NCI-H345 treated with DMSO at 0.1 percent for 48 hours (cell line): Measurements from ENCODE around the gene PLD3.
"Not testable (repeated sequence)": the region's sequence is repeated elsewhere in the genome, so short reads cannot be mapped to it uniquely, and the experiment has no call there.

Experiments used
- DNase-seq: peaks from one replicate; lab custom pipeline; 2025; ENCODE audit not compliant: unreplicated experiment; lab: John Stamatoyannopoulos, UW

The PLD3 gene

DNA sequence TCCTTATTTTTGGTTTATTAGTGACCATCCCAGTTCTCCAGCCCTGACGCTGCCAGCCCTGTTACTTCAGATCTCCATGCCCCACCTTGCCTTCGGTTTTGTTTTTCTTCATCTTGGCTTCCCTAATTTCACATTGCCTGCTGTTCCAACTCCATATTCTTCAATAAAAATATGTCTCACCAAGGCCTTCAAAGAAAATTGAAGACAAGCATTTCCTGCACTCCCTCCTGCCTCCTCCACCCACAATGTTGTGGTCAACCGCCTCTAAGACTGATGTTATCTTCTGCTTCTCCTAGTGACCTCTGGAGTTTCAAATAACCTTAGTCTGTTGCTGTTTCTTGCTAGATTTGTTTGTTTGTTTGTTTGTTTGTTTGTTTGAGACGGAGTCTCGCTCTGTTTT, 14.6 kb downstream of the PLD3 start:
- no peak for DNase-seq

DNA sequence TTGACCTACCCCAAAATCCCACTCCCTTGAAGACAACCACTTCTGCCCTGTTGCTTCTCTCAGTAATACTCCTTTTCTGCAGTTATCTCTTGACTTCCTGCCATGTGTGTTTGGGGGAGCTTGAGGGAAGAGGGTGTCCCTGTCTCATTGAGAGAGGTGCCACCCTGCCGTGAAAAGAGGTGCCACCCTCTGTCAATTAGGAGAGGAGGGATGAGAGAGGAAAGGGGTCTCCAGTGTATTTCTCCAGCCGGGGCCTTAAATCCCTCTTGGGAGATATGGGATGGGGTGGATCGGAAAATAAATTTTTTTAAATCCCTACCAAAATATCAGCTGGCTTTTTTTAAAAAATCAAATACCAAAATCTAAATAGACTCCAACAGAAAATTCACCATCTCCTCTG, 16.5 kb downstream of the PLD3 start:
- DNase-seq, result no peak

DNA sequence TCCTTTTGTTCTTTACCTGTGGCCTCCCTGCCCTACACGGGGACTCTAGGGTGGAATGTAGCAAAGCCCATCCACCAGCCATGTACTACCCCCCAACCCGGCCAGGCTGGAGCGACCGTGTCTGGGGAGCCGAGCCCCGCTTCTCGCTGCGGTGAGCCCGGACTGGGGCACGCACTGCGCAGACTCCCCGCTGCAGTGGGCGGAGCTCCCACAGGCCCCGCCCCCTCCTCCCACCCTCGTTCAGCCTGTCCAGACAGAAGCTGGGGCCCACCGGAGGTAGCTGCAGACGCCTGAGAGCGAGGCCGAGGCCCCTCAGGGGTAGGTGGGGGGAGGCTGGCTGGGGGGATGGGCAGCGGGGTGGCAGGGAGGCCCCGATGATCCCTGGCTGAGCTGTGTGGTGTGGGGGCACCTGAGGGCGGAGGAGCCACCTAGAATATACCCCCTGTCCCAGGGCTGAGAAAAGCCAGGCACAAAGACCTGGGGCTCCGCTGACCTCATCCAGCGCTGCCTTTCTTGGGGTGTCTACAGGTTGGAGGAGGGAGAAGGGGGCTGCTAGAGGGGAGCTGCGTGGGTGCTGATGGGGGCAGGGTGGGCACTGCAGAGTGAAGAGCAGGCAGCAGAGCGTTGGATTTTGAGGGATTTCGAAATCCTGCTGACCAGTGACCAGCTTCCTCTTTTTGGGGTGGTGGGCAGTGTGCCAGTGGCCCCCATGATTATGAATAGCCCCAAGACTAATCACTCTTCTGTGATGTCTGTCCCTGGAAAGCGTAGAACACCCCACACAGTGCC, 17.3 kb downstream of the PLD3 start:
- DNase-seq, result no peak

DNA sequence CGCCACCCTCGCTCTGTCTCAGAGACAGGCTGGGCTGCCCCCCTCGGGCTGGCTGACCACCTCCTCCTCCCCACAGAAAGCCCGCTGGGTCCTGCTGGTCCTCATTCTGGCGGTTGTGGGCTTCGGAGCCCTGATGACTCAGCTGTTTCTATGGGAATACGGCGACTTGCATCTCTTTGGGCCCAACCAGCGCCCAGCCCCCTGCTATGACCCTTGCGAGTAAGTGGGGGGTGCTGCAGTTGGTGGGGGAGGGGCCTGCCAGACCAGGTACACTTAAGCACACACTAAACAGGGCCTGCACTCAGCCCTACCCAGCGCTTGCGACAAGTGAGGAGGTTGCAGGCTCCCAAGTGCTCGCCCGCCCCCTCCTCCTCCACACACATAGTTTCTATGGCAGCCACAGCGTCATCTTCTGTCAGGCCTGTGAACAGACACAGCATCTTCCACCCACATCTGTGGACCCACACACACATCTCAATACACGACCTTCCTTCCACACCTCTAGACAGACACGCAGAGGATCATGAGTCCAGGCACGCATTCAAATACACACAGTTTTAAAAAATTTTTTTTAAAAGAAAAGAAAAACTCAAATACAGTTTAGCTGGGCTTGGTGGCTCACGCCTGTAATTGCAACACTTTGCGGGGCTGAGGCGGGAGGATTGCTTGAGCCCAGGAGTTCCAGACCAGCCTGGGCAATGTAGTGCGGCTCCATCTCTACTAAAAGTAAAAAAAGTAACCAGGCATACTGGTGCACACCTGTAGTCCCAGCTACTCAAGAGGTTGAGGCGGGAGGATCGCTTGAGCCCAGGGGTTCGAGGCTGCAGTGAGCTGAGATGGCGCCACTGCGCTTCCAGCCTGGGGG, 18.4 kb downstream of the PLD3 start:
- no peak for DNase-seq

DNA sequence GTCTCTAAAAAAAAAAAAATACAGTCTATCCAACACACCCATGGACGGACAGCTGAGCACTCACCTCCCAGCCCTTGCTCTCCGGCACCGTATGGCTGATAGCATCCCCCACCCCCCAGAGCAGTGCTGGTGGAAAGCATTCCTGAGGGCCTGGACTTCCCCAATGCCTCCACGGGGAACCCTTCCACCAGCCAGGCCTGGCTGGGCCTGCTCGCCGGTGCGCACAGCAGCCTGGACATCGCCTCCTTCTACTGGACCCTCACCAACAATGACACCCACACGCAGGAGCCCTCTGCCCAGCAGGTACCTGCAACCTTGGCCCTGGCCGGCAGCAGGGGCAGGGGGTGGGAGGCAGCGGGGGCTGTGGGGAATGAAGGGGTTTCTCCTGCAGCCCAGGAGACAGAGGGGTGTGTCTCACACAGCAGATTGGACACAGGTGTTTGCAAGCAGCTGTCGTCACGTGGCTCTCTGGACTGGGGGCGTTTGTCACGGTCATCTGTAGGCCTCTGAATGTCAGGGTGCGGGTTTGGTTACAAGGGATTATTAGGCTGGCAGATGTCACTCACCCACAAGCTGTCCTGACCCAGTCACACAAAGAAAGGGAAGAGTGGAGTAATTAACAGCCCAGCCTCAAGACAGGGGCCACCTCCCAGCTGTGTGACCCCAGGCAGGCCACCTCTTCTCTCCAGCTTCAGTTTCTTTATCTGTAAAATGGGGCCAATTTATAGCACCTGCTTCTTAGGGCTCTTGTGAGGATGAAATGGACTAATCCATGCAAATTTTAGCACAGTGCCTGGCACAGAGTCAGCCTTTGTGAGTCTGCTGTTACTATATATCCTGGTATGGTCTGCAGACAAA, 19.3 kb downstream of the PLD3 start:
- no peak for DNase-seq

DNA sequence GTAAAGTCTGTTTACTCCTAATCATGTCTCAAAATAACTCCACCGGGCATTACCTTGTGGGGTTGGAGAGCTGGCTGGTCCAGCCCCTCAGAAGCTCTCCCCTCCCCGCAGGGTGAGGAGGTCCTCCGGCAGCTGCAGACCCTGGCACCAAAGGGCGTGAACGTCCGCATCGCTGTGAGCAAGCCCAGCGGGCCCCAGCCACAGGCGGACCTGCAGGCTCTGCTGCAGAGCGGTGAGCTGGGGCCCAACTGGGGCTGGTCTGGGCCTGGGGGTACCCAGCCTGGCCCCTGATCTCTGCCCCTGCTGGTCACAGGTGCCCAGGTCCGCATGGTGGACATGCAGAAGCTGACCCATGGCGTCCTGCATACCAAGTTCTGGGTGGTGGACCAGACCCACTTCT, 21.3 kb downstream of the PLD3 start:
- DNase-seq, result no peak

DNA sequence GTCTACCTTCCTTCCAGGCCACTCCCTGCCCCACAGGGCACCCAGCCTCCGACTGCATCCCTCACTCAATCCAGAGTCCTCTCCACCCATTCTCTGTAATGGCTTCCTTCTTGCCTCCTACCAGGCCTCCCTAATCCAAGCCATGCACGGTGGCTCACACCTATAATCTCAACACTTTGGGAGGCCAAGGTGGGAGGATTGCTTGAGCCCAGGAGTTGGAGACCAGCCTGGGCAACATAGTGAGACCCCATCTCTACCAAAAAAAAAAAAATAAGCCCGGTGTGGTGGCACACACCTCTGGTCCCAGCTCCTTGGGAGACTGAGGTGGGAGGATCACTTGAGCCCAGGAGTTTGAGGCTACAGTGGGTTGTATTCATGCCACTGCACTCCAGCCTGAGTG, 21.8 kb downstream of the PLD3 start:
- DNase-seq, result not testable (repeated sequence)

DNA sequence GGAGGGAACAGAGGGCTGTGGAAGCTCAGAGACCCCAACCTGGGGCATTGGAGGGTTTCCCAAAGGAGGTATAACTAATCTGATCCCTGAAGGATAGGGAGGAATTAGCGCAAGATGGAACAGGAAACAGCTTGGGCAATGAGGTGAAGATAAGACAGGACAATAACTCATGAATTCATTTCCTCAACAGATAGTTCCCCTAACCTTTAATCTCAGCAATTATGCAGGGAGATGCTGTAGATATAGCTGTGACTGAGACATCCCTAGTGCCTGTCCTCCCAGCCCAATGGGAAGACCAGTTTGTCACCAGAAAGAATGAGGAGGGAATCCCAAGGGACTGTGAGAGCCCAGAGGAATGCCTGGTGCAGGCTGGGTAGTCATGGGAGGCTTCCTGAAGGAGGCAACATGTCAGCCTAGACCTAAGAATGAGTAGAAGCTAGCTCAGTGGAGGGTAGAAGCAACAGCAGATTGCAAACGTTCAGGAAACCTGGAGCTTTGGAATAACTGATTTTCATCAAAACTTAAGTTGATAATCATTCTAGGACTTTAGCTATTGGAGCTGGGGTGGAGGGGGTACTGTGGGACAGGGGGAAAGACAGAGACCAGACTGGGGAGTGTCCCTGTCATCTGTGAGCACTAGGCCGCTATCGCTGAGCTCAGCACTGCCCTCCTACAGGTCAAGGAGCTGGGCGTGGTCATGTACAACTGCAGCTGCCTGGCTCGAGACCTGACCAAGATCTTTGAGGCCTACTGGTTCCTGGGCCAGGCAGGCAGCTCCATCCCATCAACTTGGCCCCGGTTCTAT, 22.7 kb downstream of the PLD3 start:
- no peak for DNase-seq

DNA sequence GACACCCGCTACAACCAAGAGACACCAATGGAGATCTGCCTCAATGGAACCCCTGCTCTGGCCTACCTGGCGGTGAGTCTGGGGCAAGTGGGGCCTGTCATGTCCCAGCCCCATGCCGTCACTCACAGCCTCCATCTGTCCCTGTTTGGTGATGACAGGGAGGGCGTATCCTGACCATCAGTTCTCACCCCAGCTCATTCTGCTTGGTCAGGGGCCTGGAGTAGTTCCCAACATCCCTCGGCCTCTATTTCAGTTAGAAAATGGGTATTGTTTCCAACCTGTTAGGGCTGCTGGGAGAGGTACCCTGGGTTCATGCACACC, 23.3 kb downstream of the PLD3 start:
- DNase-seq, result no peak

DNA sequence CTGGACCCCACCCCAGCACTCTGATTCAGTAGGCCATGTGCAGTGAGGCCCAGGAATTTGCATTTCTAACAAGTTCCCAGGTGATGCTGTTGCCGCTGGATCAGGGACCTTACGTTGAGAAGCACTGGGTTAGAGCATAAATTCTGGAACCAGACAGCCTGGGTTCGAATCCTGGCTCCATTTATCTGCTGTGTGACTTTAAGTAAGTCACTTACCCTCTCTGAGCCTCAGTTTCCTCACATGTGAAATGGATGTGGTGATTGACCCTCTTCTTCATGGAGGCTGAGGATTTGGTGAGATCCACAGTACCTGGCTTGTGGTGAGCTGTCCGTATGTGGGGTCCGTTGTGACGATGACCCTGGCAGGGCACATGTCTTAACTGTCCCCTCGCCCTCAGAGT, 25.6 kb downstream of the PLD3 start:
- DNase-seq, result no peak

DNA sequence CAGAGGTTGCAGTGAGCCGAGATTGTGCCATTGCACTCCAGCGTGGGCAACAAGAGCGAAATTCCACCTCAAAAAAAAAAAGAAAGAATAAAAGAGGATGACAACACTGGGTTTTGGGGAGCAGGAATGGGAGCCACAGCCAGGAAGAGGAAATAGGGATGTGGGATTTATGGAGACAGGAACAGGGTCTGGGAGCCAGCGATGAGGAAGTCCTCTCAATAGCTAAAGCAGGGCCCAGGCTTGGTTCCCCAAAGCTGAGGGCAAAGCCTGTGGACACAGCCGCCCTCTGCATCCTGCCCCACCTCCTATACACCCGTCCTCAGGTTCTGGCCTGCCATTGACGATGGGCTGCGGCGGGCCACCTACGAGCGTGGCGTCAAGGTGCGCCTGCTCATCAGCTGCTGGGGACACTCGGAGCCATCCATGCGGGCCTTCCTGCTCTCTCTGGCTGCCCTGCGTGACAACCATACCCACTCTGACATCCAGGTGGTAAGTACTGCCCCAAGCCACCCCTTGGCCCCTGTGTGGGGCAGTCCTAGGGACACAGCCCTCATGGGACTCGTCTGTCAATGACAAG, 27.9 kb downstream of the PLD3 start:
- no peak for DNase-seq

DNA sequence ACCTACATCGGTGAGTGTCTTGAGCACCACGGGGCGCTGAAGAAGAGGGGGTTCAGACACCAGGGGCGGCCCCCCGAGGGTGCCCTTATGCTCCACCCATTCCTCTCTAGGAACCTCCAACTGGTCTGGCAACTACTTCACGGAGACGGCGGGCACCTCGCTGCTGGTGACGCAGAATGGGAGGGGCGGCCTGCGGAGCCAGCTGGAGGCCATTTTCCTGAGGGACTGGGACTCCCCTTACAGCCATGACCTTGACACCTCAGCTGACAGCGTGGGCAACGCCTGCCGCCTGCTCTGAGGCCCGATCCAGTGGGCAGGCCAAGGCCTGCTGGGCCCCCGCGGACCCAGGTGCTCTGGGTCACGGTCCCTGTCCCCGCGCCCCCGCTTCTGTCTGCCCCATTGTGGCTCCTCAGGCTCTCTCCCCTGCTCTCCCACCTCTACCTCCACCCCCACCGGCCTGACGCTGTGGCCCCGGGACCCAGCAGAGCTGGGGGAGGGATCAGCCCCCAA, 29.4 kb downstream of the PLD3 start:
- DNase-seq, result no peak

DNA sequence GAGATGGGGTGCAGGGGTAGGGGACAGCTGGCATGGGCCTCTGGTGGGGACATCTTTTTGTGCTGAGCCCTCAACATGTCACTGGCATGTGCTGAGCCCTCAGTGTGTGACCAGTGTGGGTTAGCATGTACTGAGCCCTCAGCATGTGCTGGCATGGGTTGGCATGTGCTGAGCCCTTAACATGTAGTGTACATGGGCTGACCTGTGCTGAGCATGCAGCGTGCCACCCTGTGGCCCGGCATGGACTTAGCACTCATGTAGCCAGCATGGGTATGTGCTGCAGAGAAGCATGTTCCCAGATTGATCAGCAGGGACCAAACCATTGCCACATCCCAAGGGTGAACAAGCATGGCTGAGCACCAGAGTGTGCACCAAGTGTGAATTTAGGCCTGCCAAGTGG, 30.0 kb downstream of the PLD3 start:
- DNase-seq, result no peak

DNA sequence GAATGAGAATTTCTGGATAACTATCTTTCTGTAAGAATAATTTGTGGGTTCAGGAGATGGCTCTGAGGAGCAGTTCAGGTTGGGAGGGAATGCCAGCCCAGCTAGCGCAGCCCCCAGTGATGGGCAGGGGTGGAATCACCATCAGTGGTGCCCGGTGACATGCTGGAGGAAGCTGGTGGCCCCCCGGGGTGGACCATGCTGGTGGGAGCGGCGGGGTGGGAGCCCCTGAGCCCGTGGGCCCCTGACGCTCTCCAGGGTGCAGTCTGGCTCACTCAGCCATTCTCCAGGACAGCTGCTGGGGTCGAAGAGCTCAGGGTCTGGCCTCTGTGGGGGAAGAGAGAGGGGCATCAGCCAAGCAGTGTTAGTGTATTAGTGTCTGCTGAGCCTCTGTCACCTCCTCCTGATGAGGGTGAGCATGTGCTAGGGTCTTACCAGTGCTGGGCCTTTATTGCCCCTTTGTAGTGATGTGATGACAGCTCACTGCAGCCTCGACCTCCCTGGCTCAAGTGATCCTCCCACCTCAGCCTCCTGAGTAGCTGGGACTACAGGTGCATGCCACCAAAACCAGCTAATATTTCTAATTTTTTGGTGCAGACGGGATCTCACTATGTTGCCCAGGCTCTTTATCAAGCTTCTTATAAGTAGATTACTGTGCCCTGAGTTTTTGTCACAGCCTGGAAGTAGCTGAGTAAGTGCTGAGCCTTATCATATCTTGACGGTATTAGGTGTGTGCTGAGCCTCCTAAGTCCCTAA, 31.1 kb downstream of the PLD3 start:
- DNase-seq, result no peak

DNA sequence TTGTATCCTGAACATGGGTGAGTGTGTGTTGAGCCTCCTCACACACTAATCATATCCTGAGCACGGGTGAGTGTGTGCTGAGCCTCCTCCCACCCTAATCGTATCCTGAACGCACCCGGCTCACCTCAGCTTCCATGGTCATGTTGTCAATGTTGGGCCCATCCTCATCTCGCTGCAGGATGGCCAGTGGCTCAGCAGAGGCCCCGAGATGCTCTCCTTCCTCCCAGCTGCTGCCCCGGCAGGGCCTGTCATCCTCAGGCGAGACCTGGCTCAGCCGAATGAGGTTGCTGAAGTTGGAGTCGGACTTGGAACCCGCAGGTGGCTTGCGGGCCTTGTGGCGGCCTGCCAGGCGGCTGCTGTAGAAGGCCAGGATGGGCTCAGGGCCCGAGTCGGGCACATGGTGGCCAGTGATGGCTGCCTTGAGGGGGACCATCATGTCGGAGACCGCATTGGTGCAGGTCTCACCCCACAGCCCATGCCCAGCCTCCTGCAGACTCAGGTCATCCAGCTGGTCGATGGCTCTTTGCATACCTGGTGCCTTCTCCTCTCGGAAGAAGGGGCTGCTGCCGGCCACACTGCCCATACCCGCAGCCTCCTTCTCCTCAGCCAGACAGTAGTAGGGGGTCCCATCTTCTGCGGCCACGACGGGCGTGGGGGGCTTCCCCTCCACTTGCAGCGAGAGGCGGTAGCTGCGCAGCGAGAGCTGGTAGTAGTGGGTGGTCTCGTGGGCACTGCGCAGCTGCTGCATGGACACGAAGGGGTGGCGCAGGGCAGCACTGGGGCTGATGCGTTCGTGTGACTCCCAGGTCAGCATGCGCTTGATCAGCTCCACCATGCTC, 31.9 kb downstream of the PLD3 start:
- DNase-seq, result no peak

DNA sequence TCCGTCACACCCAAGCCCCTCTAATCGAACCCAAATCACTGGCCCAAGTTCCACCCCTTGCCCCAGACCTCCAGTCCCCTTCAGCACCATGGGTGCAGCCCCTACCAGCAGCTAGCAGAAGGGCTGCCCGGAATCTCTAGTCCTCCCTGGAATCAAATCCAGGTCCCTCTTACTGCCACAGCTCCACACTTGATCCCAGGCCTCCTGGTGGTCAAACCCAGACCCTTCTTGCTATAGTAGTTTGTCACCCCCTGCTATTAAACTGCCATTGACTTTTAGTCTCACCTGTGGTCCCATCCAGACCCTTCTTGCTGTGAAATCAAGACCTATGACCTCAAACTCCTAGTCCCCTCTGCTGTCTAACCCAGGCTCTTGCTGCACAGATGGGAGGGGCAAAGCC, 32.8 kb downstream of the PLD3 start:
- no peak for DNase-seq

DNA sequence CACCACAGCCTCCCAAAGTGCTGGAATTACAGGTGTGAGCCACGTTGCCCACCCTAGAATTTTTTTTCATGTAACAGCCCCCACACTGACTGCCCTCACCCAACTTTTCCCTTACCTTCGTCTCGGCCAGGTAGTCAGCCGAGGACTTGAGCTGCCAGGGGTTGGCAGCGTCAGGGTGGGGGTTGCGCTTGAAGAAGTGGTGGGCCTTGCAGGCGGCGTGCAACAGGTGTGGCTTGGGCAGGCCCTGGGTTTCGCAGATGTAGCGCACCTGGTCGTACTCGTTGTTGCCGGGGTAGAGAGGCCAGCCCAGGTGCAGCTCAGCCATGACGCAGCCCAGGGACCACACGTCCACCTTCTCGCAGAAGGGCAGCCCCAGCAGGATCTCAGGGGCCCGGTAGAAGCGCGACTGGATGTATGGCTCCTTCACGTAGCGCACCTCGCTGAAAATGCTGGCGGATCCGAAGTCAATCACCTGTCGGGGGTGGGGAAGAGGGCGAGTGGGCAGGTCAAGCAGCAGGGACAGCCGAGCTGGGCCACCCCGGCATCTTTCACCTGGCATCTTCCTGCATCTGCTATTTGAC, 35.3 kb downstream of the PLD3 start:
- DNase-seq, result no peak

DNA sequence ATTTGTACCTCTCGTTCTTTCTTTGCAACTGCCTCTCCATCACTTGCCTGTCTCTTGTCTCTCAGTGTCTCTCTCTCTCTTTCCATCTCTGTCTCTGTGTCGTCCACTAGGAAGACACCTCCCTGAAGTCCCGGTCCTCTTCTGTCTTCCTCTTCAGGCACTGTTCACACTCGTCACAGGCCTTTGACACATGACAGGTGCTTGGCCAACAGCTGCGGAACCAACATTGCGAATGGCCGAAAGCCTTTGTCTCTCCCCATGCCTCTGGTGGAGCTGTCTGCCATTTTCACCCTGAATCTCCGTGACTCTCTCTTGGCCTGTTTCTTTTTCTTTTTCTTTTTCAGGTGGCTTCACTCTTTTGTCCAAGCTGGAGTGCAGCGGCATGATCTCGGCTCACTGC, 38.7 kb downstream of the PLD3 start:
- DNase-seq, result no peak
